Caco-2 (cell line): ENCODE measurements around the gene SH3RF2. TPM values are rescaled to one million over a fixed set of nuclear protein-coding genes. Genes with fewer than 3 reads are reported as not detected.
A peak's percentile ranks its signal among the peaks of the same experiment; 100 is the strongest.

Experiments used
- BruUV-seq: library from RNA; stranded (reverse); fragments of 400-500 nt; replicated peaks from 2 replicates; lab custom pipeline; 2021; lab: Mats Ljungman, UMichigan
- CTCF ChIA-PET: fragments of 300-600 bp; sonication (Branson Sonifier 250); formaldehyde crosslinking; loops from one replicate; lab custom pipeline; 2022; ENCODE audit warnings: antibody characterized with exemption; lab: Charles Lee
- POLR2A ChIA-PET: fragments of 300-600 bp; sonication (Branson Sonifier 250); formaldehyde crosslinking; loops from one replicate; lab custom pipeline; 2022; ENCODE audit warnings: antibody characterized with exemption; lab: Charles Lee
- DNase-seq, 2 experiments: peaks; one replicate each; pipeline versions ENCODE4 v3.0.0 to v3.0.0-alpha.2; 2020 to 2022
- H3K27me3 ChIP-seq: replicated peaks from 2 replicates; pipeline ENCODE4 v1.6.0; 2011; ENCODE audit warnings: low read length; ENCODE audit not compliant: control insufficient read depth, insufficient read depth
- H3K36me3 ChIP-seq: 2 replicates; pipeline ENCODE4 v1.5.1; 2011; ENCODE audit warnings: low read length; ENCODE audit not compliant: control insufficient read depth, insufficient read depth
- H3K4me1 ChIP-seq: fragments of 250-450 bp; sonication (Bioruptor Pico); 2 replicates; pipeline ENCODE4 v1.5.1; 2020; ENCODE audit warnings: mild to moderate bottlenecking
- H3K4me3 ChIP-seq: 2 replicates; pipeline ENCODE4 v1.5.1; 2011; ENCODE audit warnings: low read depth, mild to moderate bottlenecking, control low read depth, low read length
- H3K9me3 ChIP-seq: fragments of 250-450 bp; sonication (Bioruptor Pico); 2 replicates; pipeline ENCODE4 v1.5.1; 2020; ENCODE audit warnings: mild to moderate bottlenecking, moderate library complexity
- H3K27ac Mint-ChIP-seq: one replicate; pipeline ENCODE4 v1.8.0; 2022; ENCODE audit warnings: mixed read lengths; ENCODE audit not compliant: unreplicated experiment
- H3K27me3 Mint-ChIP-seq: one replicate; pipeline ENCODE4 v1.8.0; 2022; ENCODE audit warnings: mixed read lengths; ENCODE audit not compliant: insufficient read depth, unreplicated experiment
- H3K36me3 Mint-ChIP-seq: one replicate; pipeline ENCODE4 v1.8.0; 2022; ENCODE audit warnings: mild to moderate bottlenecking, mixed read lengths; ENCODE audit not compliant: insufficient read depth, unreplicated experiment
- H3K4me1 Mint-ChIP-seq: one replicate; pipeline ENCODE4 v1.8.0; 2022; ENCODE audit warnings: low read depth, mixed read lengths; ENCODE audit not compliant: unreplicated experiment
- H3K4me3 Mint-ChIP-seq: one replicate; pipeline ENCODE4 v1.8.0; 2022; ENCODE audit warnings: mild to moderate bottlenecking, moderate library complexity, mixed read lengths; ENCODE audit not compliant: unreplicated experiment
- H3K9me3 Mint-ChIP-seq: one replicate; pipeline ENCODE4 v1.8.0; 2022; ENCODE audit warnings: mixed read lengths; ENCODE audit not compliant: unreplicated experiment
- intact Hi-C: fragments of 100-400 bp; cut with micrococcal nuclease; formaldehyde crosslinking; loops from one replicate; pipeline ENCODE4 v1.10.0; 2022; ENCODE audit not compliant: unreplicated experiment
- total RNA-seq: library from RNA; stranded (reverse); gene quantifications from 2 replicates; pipeline ENCODE4 v1.2.3, GENCODE V29; 2022
- TF ChIP-seq, protein P1 (sequence below), 2 experiments: fragments of 200-600 bp in 1 of 2; IDR thresholded peaks; 1 replicate in 1 of 2; 2 replicates in 1 of 2; pipeline versions ENCODE4 v1.5.1 to v1.8.0; 2011 to 2022; ENCODE audit warnings: antibody characterized with exemption in 1 of 2, control low read depth in 1 of 2, inconsistent platforms in 1 of 2, low read depth in 1 of 2, low read length in 1 of 2, mild to moderate bottlenecking in 1 of 2, moderate library complexity in 1 of 2; ENCODE audit not compliant: insufficient read depth in 1 of 2, severe bottlenecking in 1 of 2, unreplicated experiment in 1 of 2

The SH3RF2 gene
- total RNA-seq, 1 experiment from 2014 or later = 49.4 TPM

DNA sequence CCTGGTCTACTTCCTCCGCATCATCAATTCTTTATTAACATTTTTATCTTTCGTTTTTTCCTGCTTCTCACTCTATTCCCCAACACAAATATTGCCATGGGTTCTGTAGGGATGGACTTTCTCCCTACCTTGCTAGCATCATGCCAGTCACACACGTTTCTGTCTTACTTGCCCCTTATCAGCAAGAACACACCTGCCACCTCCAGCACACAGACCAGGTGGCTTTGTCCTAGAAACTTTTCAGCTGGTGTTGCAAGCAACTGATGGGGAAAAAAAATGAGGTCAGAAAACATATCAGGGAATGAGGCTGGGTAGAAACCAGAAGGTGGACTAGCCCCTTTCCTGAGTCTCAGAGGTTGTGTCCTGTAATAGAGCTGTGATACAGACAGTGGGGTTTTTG, 5.8 kb downstream of the SH3RF2 start:
- TF ChIP-seq, protein P1, sequence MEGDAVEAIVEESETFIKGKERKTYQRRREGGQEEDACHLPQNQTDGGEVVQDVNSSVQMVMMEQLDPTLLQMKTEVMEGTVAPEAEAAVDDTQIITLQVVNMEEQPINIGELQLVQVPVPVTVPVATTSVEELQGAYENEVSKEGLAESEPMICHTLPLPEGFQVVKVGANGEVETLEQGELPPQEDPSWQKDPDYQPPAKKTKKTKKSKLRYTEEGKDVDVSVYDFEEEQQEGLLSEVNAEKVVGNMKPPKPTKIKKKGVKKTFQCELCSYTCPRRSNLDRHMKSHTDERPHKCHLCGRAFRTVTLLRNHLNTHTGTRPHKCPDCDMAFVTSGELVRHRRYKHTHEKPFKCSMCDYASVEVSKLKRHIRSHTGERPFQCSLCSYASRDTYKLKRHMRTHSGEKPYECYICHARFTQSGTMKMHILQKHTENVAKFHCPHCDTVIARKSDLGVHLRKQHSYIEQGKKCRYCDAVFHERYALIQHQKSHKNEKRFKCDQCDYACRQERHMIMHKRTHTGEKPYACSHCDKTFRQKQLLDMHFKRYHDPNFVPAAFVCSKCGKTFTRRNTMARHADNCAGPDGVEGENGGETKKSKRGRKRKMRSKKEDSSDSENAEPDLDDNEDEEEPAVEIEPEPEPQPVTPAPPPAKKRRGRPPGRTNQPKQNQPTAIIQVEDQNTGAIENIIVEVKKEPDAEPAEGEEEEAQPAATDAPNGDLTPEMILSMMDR (IDR thresholded peaks at IDR 0.05; ENCODE audit: insufficient read depth in 1 of 2, low read depth in 1 of 2, low read length in 1 of 2, severe bottlenecking in 1 of 2, unreplicated experiment in 1 of 2) = no peak
- no peaks in the 10 kb centered on the region for H3K27me3 ChIP-seq
- intact Hi-C loops = no loop called here
- no peaks in the 10 kb centered on the region for H3K9me3 Mint-ChIP-seq
- peaks cover 7% of the 10 kb centered on the region; the same call in 1 of the 2 replicates for H3K36me3 ChIP-seq
- peaks cover 81% of the 10 kb centered on the region for H3K36me3 Mint-ChIP-seq
- BruUV-seq = no TSS peak
- H3K4me1 Mint-ChIP-seq = peaks cover 66% of the 10 kb centered on the region
- H3K9me3 ChIP-seq = no peaks in the 10 kb centered on the region
- peaks cover 75% of the 10 kb centered on the region for H3K4me1 ChIP-seq
- no peak overlapping the region for H3K27ac Mint-ChIP-seq
- H3K27me3 Mint-ChIP-seq = no peaks in the 10 kb centered on the region
- no peak for DNase-seq
- peak overlapping the region; percentile 3 for H3K4me3 Mint-ChIP-seq
- ChIA-PET POLR2A (no interaction called here), CTCF (no interaction called here)
- H3K4me3 ChIP-seq = no peak overlapping the region

- no peak for DNase-seq
- no peaks in the 10 kb centered on the region for H3K27me3 Mint-ChIP-seq
- POLR2A ChIA-PET = interaction anchor here (1.0 kb wide), 1 partner anchor 84 kb away, joined by 3 read pairs; no protein-coding TSS in a partner anchor
- intact Hi-C loops = no loop called here
- H3K36me3 ChIP-seq = peaks cover 7% of the 10 kb centered on the region
- H3K27me3 ChIP-seq = no peaks in the 10 kb centered on the region
- CTCF ChIA-PET = no interaction called here
- peaks cover 66% of the 10 kb centered on the region for H3K4me1 Mint-ChIP-seq
- peaks cover 78% of the 10 kb centered on the region for H3K36me3 Mint-ChIP-seq
- peak overlapping the region; percentile 68 for H3K27ac Mint-ChIP-seq
- no peaks in the 10 kb centered on the region for H3K9me3 Mint-ChIP-seq
- no peak overlapping the region for H3K4me3 ChIP-seq
- TF ChIP-seq, protein P1 (IDR thresholded peaks at IDR 0.05; ENCODE audit: insufficient read depth in 1 of 2, low read depth in 1 of 2, low read length in 1 of 2, severe bottlenecking in 1 of 2, unreplicated experiment in 1 of 2) = no peak
- no peaks in the 10 kb centered on the region for H3K9me3 ChIP-seq
- no peak overlapping the region for H3K4me3 Mint-ChIP-seq
- H3K4me1 ChIP-seq = peaks cover 80% of the 10 kb centered on the region
- no TSS peak for BruUV-seq
Measured at GRCh38 chr5:145942749-145943148, 6.4 kb downstream of the SH3RF2 start.

DNA sequence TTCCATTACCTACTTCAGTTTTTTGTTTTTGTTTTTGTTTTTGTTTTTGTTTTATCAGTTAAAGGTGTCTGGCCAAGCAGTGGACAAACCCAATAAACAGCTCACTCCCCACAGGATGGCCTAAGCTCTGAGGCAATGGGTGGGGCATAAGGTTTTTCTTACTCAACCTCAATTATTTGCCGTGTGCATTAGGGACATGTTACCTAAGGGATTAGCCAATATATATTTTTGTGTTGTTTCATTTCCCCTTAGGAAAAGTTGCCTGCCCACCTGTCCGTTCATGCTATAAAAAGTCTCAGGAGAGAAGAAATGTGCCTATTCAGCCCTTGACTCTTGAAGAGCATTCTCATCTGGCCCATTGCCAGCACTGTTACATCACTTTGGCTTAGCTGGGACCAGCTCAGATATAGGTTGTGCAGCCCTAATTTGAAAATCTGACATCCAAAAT, 7.3 kb downstream of the SH3RF2 start:
- H3K27me3 Mint-ChIP-seq = no peaks in the 10 kb centered on the region
- ChIA-PET CTCF (interaction anchor here (0.8 kb wide), 1 partner anchor 37 kb away, joined by 3 read pairs; no protein-coding TSS in a partner anchor), POLR2A (interaction anchor here (0.6 kb wide), 1 partner anchor 208 kb away, joined by 3 read pairs; no protein-coding TSS in a partner anchor)
- H3K4me3 Mint-ChIP-seq = no peak overlapping the region
- no peaks in the 10 kb centered on the region for H3K9me3 Mint-ChIP-seq
- Histone ChIP-seq H3K4me1 (peaks cover 80% of the 10 kb centered on the region), H3K9me3 (no peaks in the 10 kb centered on the region), H3K36me3 (peaks cover 7% of the 10 kb centered on the region), H3K4me3 (no peak overlapping the region), H3K27me3 (no peaks in the 10 kb centered on the region)
- BruUV-seq = no TSS peak
- TF ChIP-seq, protein P1 (IDR thresholded peaks at IDR 0.05; ENCODE audit: insufficient read depth in 1 of 2, low read depth in 1 of 2, low read length in 1 of 2, severe bottlenecking in 1 of 2, unreplicated experiment in 1 of 2) = no peak
- H3K27ac Mint-ChIP-seq = no peak overlapping the region
- no peak for DNase-seq
- peaks cover 67% of the 10 kb centered on the region for H3K4me1 Mint-ChIP-seq
- H3K36me3 Mint-ChIP-seq = peaks cover 70% of the 10 kb centered on the region
- intact Hi-C loops = loop anchor here (2.0 kb wide), 1 partner anchor 15 kb away; no protein-coding TSS in a partner anchor
